Endothelial cell of umbilical vein (primary cell): ENCODE data around the gene HVCN1.

ENCODE experiments used
- CTCF ChIP-seq, 2 donors: IDR thresholded peaks; 1 replicate in 1 of 2; 2 replicates in 1 of 2; pipeline ENCODE4 v1.5.1; 2011; ENCODE audit warnings: low read length in 2 of 2, mild to moderate bottlenecking in 2 of 2, moderate library complexity in 2 of 2, control low read depth in 1 of 2, inconsistent platforms in 1 of 2, low read depth in 1 of 2; ENCODE audit not compliant: insufficient read depth in 1 of 2; ENCODE audit errors: extremely low read depth in 1 of 2
- EZH2 ChIP-seq: IDR thresholded peaks from 2 replicates; pipeline ENCODE4 v1.6.1; 2012; ENCODE audit warnings: borderline replicate concordance, low read depth, mild to moderate bottlenecking, moderate library complexity, low read length, inconsistent platforms; ENCODE audit not compliant: severe bottlenecking
- JUN ChIP-seq: IDR thresholded peaks from 2 replicates; pipeline ENCODE4 v1.6.1; 2011; ENCODE audit warnings: borderline replicate concordance, low read depth; ENCODE audit not compliant: insufficient read length, insufficient read depth
- POLR2A ChIP-seq: IDR thresholded peaks from 2 replicates; pipeline ENCODE4 v1.6.1; 2012; ENCODE audit warnings: low read depth, mild to moderate bottlenecking, control low read depth, low read length
- POLR2AphosphoS5 ChIP-seq: IDR thresholded peaks from 2 replicates; pipeline ENCODE4 v1.6.1; 2012; ENCODE audit warnings: low read depth, mild to moderate bottlenecking, control low read depth, low read length, moderate library complexity; ENCODE audit not compliant: insufficient read depth

GRCh38 chr12:110613071-110613770 lies 75.7 kb downstream of the HVCN1 start:
- TF ChIP-seq CTCF (IDR thresholded peaks at IDR 0.05; ENCODE audit: extremely low read depth in 1 of 2, insufficient read depth in 1 of 2, low read depth in 1 of 2, low read length in 2 of 2) (no peak), POLR2AphosphoS5 (no peak), JUN (no peak), EZH2 (no peak), POLR2A (no peak)
